ENCODE data around the gene GALNTL6. TPM values are rescaled to one million over a fixed set of nuclear protein-coding genes. Genes with fewer than 3 reads are reported as not detected.

GALNTL6 gene
- total RNA-seq, 1 donor from 2014 or later: 23.6 TPM

- DNase-seq (ENCODE audit: low spot score in 2 of 2) (no peak), FAIRE-seq (no peak)
Measured at GRCh38 chr4:172992648-172993378, 1179.6 kb downstream of the GALNTL6 start.

- FAIRE-seq (no peak), DNase-seq (ENCODE audit: low spot score in 2 of 2) (no peak)
Measured at GRCh38 chr4:172995161-172995560, 1182.0 kb downstream of the GALNTL6 start.

GRCh38 chr4:172995704-172996103 is 1182.5 kb downstream of the GALNTL6 start:
- FAIRE-seq (no peak), DNase-seq (ENCODE audit: low spot score in 2 of 2) (no peak)

GRCh38 chr4:172996571-172997216 is 1183.5 kb downstream of the GALNTL6 start:
- DNase-seq (ENCODE audit: low spot score in 2 of 2) (no peak), FAIRE-seq (no peak)

- FAIRE-seq (no peak), DNase-seq (ENCODE audit: low spot score in 2 of 2) (no peak)
Measured at GRCh38 chr4:172997217-172997609, 1184.0 kb downstream of the GALNTL6 start.

GRCh38 chr4:172997856-172998255 is 1184.7 kb downstream of the GALNTL6 start:
- FAIRE-seq (no peak), DNase-seq (ENCODE audit: low spot score in 2 of 2) (no peak)

GRCh38 chr4:172998527-172999469 is 1185.6 kb downstream of the GALNTL6 start:
- DNase-seq (ENCODE audit: low spot score in 2 of 2) (no peak), FAIRE-seq (no peak)

- DNase-seq (ENCODE audit: low spot score in 2 of 2): no peak
Measured at GRCh38 chr4:173001571-173001970, 1188.4 kb downstream of the GALNTL6 start.

GRCh38 chr4:173002830-173003561 is 1189.8 kb downstream of the GALNTL6 start:
- DNase-seq (ENCODE audit: low spot score in 2 of 2) (no peak), FAIRE-seq (no peak)

More at GRCh38 chr4:173001571-173001970, 1188.4 kb downstream of the GALNTL6 start:
- no peak for FAIRE-seq

GRCh38 chr4:173005912-173006633 is 1192.9 kb downstream of the GALNTL6 start:
- FAIRE-seq: no peak
- DNase-seq (ENCODE audit: low spot score in 2 of 2): no peak

- no peak for DNase-seq (ENCODE audit: low spot score in 2 of 2)
- no peak for FAIRE-seq
Measured at GRCh38 chr4:173008436-173008835, 1195.2 kb downstream of the GALNTL6 start.

- DNase-seq (ENCODE audit: low spot score in 2 of 2): no peak
- FAIRE-seq: no peak
Measured at GRCh38 chr4:173009129-173009823, 1196.1 kb downstream of the GALNTL6 start.

GRCh38 chr4:173012608-173013007 is 1199.4 kb downstream of the GALNTL6 start:
- DNase-seq (ENCODE audit: low spot score in 2 of 2): no peak

GRCh38 chr4:173013232-173013930 is 1200.2 kb downstream of the GALNTL6 start:
- FAIRE-seq (no peak), DNase-seq (ENCODE audit: low spot score in 2 of 2) (peak; percentile 17 to 45)

More at GRCh38 chr4:173012608-173013007, 1199.4 kb downstream of the GALNTL6 start:
- FAIRE-seq: no peak

GRCh38 chr4:173014113-173014558 is 1200.9 kb downstream of the GALNTL6 start:
- FAIRE-seq (no peak), DNase-seq (ENCODE audit: low spot score in 2 of 2) (no peak)

- FAIRE-seq (no peak), DNase-seq (ENCODE audit: low spot score in 2 of 2) (no peak)
Measured at GRCh38 chr4:173014836-173015235, 1201.6 kb downstream of the GALNTL6 start.

- no peak for DNase-seq (ENCODE audit: low spot score in 2 of 2)
- no peak for FAIRE-seq
Measured at GRCh38 chr4:173017802-173018201, 1204.6 kb downstream of the GALNTL6 start.

- FAIRE-seq (no peak), DNase-seq (ENCODE audit: low spot score in 2 of 2) (no peak)
Measured at GRCh38 chr4:173018446-173018845, 1205.2 kb downstream of the GALNTL6 start.

Measured in frontal cortex (tissue), 4 donors.